HCT116 (cell line): ENCODE results near the gene PPP1R3C.

ENCODE experiments used
- CEBPB ChIP-seq: IDR thresholded peaks from 2 replicates; pipeline ENCODE4 v1.6.1; 2012; ENCODE audit warnings: low read depth
- EZH2 ChIP-seq: fragments of 200-600 bp; sonication (generic); IDR thresholded peaks from 2 replicates; pipeline ENCODE4 v1.6.1; 2017; ENCODE audit warnings: antibody characterized with exemption, mixed run types
- EZH2phosphoT487 ChIP-seq: fragments of 200-600 bp; IDR thresholded peaks from 2 replicates; pipeline ENCODE4 v1.6.1; 2018; ENCODE audit warnings: antibody characterized with exemption, borderline replicate concordance
- FOSL1 ChIP-seq: IDR thresholded peaks from 2 replicates; pipeline ENCODE4 v1.6.1; 2012; ENCODE audit warnings: low read depth
- MAX ChIP-seq: IDR thresholded peaks from 2 replicates; pipeline ENCODE4 v1.6.1; 2012
- POLR2A ChIP-seq: IDR thresholded peaks from 2 replicates; pipeline ENCODE4 v1.7.0; 2011; ENCODE audit warnings: borderline replicate concordance; ENCODE audit not compliant: insufficient read depth, insufficient read length; ENCODE audit errors: extremely low read depth
- POLR2AphosphoS5 ChIP-seq: IDR thresholded peaks from 2 replicates; pipeline ENCODE4 v1.6.1; 2011; ENCODE audit warnings: mild to moderate bottlenecking, low read depth, low read length, moderate library complexity
- REST ChIP-seq: IDR thresholded peaks from 2 replicates; pipeline ENCODE4 v1.6.1; 2012; ENCODE audit warnings: low read depth
- SRF ChIP-seq: IDR thresholded peaks from 2 replicates; pipeline ENCODE4 v1.6.1; 2012; ENCODE audit warnings: low read depth
- YY1 ChIP-seq: IDR thresholded peaks from 2 replicates; pipeline ENCODE4 v1.6.1; 2011; ENCODE audit warnings: low read length, low read depth, moderate library complexity, mild to moderate bottlenecking; ENCODE audit not compliant: insufficient replicate concordance; ENCODE audit errors: extremely low read depth
- TF ChIP-seq, protein P1 (sequence below), 3 experiments: fragments of 200-600 bp in 1 of 3; sonication (generic) in 1 of 3; IDR thresholded peaks in 2 of 3; conservative IDR thresholded peaks in 1 of 3; 2 replicates each; pipeline ENCODE4 v1.5.1; 2012 to 2017; ENCODE audit warnings: low read depth in 2 of 3, low read length in 2 of 3, antibody characterized with exemption in 1 of 3, borderline replicate concordance in 1 of 3, control low read depth in 1 of 3, mild to moderate bottlenecking in 1 of 3, mixed read lengths in 1 of 3, mixed run types in 1 of 3, moderate library complexity in 1 of 3; ENCODE audit not compliant: insufficient read depth in 1 of 3
- TF ChIP-seq, protein P2 (sequence below): IDR thresholded peaks from 2 replicates; pipeline ENCODE4 v1.6.1; 2012

GRCh38 chr10:91634246-91634645, 1.4 kb upstream of the PPP1R3C start:
- TF ChIP-seq POLR2AphosphoS5 (no peak), REST (no peak), MAX (no peak), EZH2 (no peak), POLR2A (no peak), SRF (no peak), YY1 (no peak), FOSL1 (no peak), EZH2phosphoT487 (no peak), CEBPB (no peak)
- TF ChIP-seq, protein P1, sequence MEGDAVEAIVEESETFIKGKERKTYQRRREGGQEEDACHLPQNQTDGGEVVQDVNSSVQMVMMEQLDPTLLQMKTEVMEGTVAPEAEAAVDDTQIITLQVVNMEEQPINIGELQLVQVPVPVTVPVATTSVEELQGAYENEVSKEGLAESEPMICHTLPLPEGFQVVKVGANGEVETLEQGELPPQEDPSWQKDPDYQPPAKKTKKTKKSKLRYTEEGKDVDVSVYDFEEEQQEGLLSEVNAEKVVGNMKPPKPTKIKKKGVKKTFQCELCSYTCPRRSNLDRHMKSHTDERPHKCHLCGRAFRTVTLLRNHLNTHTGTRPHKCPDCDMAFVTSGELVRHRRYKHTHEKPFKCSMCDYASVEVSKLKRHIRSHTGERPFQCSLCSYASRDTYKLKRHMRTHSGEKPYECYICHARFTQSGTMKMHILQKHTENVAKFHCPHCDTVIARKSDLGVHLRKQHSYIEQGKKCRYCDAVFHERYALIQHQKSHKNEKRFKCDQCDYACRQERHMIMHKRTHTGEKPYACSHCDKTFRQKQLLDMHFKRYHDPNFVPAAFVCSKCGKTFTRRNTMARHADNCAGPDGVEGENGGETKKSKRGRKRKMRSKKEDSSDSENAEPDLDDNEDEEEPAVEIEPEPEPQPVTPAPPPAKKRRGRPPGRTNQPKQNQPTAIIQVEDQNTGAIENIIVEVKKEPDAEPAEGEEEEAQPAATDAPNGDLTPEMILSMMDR (IDR thresholded peaks at IDR 0.05 in 2 of 3, conservative IDR thresholded peaks at IDR 0.05 in 1 of 3; ENCODE audit: borderline replicate concordance in 1 of 3, insufficient read depth in 1 of 3, low read depth in 2 of 3, low read length in 2 of 3): no peak
- TF ChIP-seq, protein P2, sequence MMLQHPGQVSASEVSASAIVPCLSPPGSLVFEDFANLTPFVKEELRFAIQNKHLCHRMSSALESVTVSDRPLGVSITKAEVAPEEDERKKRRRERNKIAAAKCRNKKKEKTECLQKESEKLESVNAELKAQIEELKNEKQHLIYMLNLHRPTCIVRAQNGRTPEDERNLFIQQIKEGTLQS: no peak
